NCI-H1092 treated with DMSO at 0.1 percent for 48 hours (cell line): ENCODE measurements around the gene RBPMS2.
A peak's percentile ranks its signal among the peaks of the same experiment; 100 is the strongest.
"Not testable (repeated sequence)": the region's sequence is repeated elsewhere in the genome, so short reads cannot be mapped to it uniquely, and the experiment has no call there.

Source experiments
- DNase-seq: peaks from one replicate; lab custom pipeline; 2025; lab: John Stamatoyannopoulos, UW

The RBPMS2 gene

GRCh38 chr15:64753480-64754185 lies 21.8 kb downstream of the RBPMS2 start:
- DNase-seq = no peak

GRCh38 chr15:64751464-64751863 lies 23.9 kb downstream of the RBPMS2 start:
- no peak for DNase-seq

GRCh38 chr15:64749999-64750657 lies 25.3 kb downstream of the RBPMS2 start:
- no peak for DNase-seq

GRCh38 chr15:64749167-64749566 lies 26.2 kb downstream of the RBPMS2 start:
- DNase-seq = no peak

- no peak for DNase-seq
Measured at GRCh38 chr15:64748251-64748650, 27.1 kb downstream of the RBPMS2 start.

GRCh38 chr15:64747578-64747977 lies 27.8 kb downstream of the RBPMS2 start:
- DNase-seq = no peak

GRCh38 chr15:64746921-64747320 lies 28.5 kb downstream of the RBPMS2 start:
- no peak for DNase-seq

GRCh38 chr15:64746356-64746755 lies 29.0 kb downstream of the RBPMS2 start:
- DNase-seq = no peak

GRCh38 chr15:64743691-64744090 lies 31.7 kb downstream of the RBPMS2 start:
- no peak for DNase-seq

- no peak for DNase-seq
Measured at GRCh38 chr15:64742921-64743320, 32.5 kb downstream of the RBPMS2 start.

- DNase-seq = no peak
Measured at GRCh38 chr15:64742385-64742784, 33.0 kb downstream of the RBPMS2 start.

- not testable (repeated sequence) for DNase-seq
Measured at GRCh38 chr15:64741708-64742107, 33.7 kb downstream of the RBPMS2 start.

GRCh38 chr15:64740311-64741170 lies 34.8 kb downstream of the RBPMS2 start:
- DNase-seq = no peak

GRCh38 chr15:64739577-64740143 lies 35.7 kb downstream of the RBPMS2 start:
- DNase-seq = no peak

- no peak for DNase-seq
Measured at GRCh38 chr15:64739156-64739555, 36.2 kb downstream of the RBPMS2 start.

GRCh38 chr15:64738226-64739095 lies 36.9 kb downstream of the RBPMS2 start:
- DNase-seq = no peak

GRCh38 chr15:64732156-64732860 lies 43.1 kb downstream of the RBPMS2 start:
- no peak for DNase-seq

GRCh38 chr15:64731805-64732151 lies 43.6 kb downstream of the RBPMS2 start:
- no peak for DNase-seq

- DNase-seq = peak; percentile 51
Measured at GRCh38 chr15:64731012-64731804, 44.2 kb downstream of the RBPMS2 start.

- no peak for DNase-seq
Measured at GRCh38 chr15:64730151-64730550, 45.2 kb downstream of the RBPMS2 start.
